DND-41 (cell line): ENCODE data around the gene CDH1.

Experiments
- CTCF ChIP-seq: IDR thresholded peaks from 2 replicates; pipeline ENCODE4 v1.5.1; 2012; ENCODE audit warnings: borderline replicate concordance, low read length, moderate library complexity, mild to moderate bottlenecking; ENCODE audit not compliant: poor library complexity, severe bottlenecking; ENCODE audit errors: extremely low read depth
- EZH2 ChIP-seq: IDR thresholded peaks from 3 replicates; pipeline ENCODE4 v1.6.1; 2012; ENCODE audit warnings: borderline replicate concordance, low read depth, mild to moderate bottlenecking, moderate library complexity, low read length, inconsistent platforms; ENCODE audit not compliant: severe bottlenecking

GRCh38 chr16:68843482-68844210 lies 106.6 kb downstream of the CDH1 start, which contains the start of gene TANGO6:
- TF ChIP-seq EZH2 (no peak), CTCF (peak; percentile 67)
